ENCODE results near the gene UFM1.

DNA sequence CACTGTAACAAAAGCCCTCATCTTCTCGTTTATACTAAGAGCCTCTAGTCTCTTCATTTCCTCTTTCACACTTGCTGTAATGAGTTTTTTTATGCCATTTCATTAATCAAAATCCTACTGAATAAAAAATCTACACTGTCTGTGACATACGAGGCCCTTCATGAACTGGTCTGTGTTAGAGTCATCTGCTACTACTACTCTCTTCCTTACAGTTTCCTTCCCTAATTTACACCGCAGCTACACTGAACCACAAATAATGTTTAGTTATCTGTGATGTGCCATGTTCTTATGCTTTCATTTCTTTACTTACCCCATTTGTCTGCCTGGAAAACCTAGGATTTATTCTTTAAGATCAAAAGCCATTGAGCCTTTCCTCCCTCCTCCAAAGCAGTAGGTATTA is 16.0 kb downstream of the UFM1 start:
- TF ChIP-seq, protein P1, sequence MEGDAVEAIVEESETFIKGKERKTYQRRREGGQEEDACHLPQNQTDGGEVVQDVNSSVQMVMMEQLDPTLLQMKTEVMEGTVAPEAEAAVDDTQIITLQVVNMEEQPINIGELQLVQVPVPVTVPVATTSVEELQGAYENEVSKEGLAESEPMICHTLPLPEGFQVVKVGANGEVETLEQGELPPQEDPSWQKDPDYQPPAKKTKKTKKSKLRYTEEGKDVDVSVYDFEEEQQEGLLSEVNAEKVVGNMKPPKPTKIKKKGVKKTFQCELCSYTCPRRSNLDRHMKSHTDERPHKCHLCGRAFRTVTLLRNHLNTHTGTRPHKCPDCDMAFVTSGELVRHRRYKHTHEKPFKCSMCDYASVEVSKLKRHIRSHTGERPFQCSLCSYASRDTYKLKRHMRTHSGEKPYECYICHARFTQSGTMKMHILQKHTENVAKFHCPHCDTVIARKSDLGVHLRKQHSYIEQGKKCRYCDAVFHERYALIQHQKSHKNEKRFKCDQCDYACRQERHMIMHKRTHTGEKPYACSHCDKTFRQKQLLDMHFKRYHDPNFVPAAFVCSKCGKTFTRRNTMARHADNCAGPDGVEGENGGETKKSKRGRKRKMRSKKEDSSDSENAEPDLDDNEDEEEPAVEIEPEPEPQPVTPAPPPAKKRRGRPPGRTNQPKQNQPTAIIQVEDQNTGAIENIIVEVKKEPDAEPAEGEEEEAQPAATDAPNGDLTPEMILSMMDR (IDR thresholded peaks at IDR 0.05; ENCODE audit: insufficient read depth, low read depth, low read length) = no peak
- TF ChIP-seq EZH2 (IDR thresholded peaks at IDR 0.05; ENCODE audit: insufficient read depth, low read length) = no peak

All from astrocyte (in vitro differentiated cells and primary cell).